Right atrium auricular region (tissue), 2 donors: ENCODE measurements around the gene PHKG2. TPM values are rescaled to one million over a fixed set of nuclear protein-coding genes. Genes with fewer than 3 reads are reported as not detected.

ENCODE experiments used
- DNase-seq: peaks from one replicate; pipeline ENCODE4 v3.0.0-alpha.2; 2019; ENCODE audit warnings: low spot score
- H3K27ac ChIP-seq, 2 donors: fragments of 200-600 bp; sonication (generic); 1 replicate in 1 of 2; 2 replicates in 1 of 2; pipeline ENCODE4 v1.5.1; 2016 to 2019
- H3K27me3 ChIP-seq, 2 donors: fragments of 200-600 bp; sonication (generic); one replicate each; pipeline versions ENCODE4 v1.5.1 to v1.6.0; 2017 to 2019
- H3K36me3 ChIP-seq: fragments of 200-600 bp; sonication (generic); one replicate; pipeline ENCODE4 v1.5.1; 2016
- H3K4me1 ChIP-seq, 2 donors: fragments of 200-600 bp; sonication (generic); one replicate each; pipeline versions ENCODE4 v1.5.1 to v1.6.0; 2017 to 2019
- H3K4me3 ChIP-seq, 2 donors: fragments of 200-600 bp; sonication (generic); 1 replicate in 1 of 2; 2 replicates in 1 of 2; pipeline ENCODE4 v1.5.1; 2017 to 2019; ENCODE audit warnings: mild to moderate bottlenecking in 1 of 2, moderate library complexity in 1 of 2
- H3K9me3 ChIP-seq, 2 donors: fragments of 200-600 bp; sonication (generic); one replicate each; pipeline ENCODE4 v1.5.1; 2019
- total RNA-seq, 2 donors: library from RNA; depleted of rRNA; stranded (reverse); fragments of >200 nt; gene quantifications; one replicate each; pipeline ENCODE4 v1.1.0, GENCODE V29; 2016
- TF ChIP-seq, protein P1 (sequence below), 2 donors: fragments of 200-600 bp; sonication (generic); IDR thresholded peaks; one replicate each; pipeline ENCODE4 v1.5.1; 2019; ENCODE audit warnings: antibody characterized with exemption in 2 of 2

The PHKG2 gene
- total RNA-seq, 2 donors from 2014 or later: 16.0 to 22.1 TPM

DNA sequence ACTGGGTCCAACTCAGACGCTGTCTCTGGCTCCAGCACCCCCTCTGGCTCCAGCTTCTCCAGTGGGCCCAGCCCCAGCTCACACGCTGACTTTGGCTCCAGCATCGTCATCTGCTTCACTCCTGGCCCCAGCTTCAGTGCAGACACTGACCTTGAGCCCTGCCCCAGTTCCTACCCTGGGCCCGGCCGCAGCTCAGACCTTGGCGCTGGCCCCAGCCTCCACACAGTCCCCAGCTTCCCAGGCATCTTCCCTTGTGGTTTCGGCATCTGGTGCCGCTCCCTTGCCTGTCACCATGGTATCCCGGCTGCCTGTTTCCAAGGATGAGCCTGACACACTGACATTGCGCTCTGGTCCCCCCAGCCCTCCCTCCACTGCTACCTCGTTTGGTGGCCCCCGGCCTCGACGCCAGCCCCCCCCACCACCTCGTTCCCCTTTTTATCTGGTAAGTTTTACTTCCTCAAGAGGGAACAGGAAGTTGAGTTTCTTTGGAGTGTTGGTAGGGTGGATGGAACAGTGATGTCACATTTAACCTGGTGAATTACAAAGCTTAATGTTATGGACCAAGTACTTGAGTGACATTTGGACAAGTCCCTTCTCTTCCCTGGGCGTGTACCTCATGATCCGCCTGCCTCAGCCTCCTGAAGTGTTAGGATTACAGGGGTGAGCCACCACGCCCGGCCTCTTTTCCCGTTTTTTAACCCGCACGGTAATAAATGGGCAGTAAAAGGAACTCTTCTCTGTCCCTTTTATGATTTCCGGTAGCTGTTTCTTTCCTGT is 23.4 kb upstream of the PHKG2 start:
- no peaks in the 10 kb centered on the region for H3K9me3 ChIP-seq
- TF ChIP-seq, protein P1, sequence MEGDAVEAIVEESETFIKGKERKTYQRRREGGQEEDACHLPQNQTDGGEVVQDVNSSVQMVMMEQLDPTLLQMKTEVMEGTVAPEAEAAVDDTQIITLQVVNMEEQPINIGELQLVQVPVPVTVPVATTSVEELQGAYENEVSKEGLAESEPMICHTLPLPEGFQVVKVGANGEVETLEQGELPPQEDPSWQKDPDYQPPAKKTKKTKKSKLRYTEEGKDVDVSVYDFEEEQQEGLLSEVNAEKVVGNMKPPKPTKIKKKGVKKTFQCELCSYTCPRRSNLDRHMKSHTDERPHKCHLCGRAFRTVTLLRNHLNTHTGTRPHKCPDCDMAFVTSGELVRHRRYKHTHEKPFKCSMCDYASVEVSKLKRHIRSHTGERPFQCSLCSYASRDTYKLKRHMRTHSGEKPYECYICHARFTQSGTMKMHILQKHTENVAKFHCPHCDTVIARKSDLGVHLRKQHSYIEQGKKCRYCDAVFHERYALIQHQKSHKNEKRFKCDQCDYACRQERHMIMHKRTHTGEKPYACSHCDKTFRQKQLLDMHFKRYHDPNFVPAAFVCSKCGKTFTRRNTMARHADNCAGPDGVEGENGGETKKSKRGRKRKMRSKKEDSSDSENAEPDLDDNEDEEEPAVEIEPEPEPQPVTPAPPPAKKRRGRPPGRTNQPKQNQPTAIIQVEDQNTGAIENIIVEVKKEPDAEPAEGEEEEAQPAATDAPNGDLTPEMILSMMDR (IDR thresholded peaks at IDR 0.05): no peak
- peaks cover 70% of the 10 kb centered on the region for H3K36me3 ChIP-seq
- no peak overlapping the region for H3K4me3 ChIP-seq
- H3K27ac ChIP-seq: no peak overlapping the region
- no peak for DNase-seq
- no peaks in the 10 kb centered on the region for H3K4me1 ChIP-seq
- H3K27me3 ChIP-seq: no peaks in the 10 kb centered on the region

DNA sequence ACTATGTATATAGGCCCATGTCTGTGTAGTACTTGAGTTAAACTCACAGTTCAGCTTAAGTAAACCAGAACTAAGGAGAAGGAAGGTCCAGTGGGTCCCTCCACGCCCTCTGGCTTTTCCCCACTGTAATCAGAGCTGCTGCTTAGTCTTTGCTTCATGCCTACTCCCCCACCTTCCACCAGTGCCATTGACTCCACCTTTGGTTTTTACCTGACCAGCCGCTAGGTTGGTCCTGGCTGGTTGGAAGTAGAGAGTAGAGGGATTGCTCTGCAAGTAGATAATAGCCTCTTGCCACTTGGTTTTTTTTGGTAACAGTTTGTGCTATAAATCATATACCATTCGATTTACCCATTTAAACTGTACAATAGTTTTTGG is 22.8 kb upstream of the PHKG2 start:
- H3K4me3 ChIP-seq: no peak overlapping the region
- H3K4me1 ChIP-seq: no peaks in the 10 kb centered on the region
- TF ChIP-seq, protein P1 (IDR thresholded peaks at IDR 0.05): no peak
- DNase-seq: no peak
- H3K9me3 ChIP-seq: no peaks in the 10 kb centered on the region
- H3K27ac ChIP-seq: no peak overlapping the region
- peaks cover 70% of the 10 kb centered on the region for H3K36me3 ChIP-seq
- H3K27me3 ChIP-seq: no peaks in the 10 kb centered on the region

DNA sequence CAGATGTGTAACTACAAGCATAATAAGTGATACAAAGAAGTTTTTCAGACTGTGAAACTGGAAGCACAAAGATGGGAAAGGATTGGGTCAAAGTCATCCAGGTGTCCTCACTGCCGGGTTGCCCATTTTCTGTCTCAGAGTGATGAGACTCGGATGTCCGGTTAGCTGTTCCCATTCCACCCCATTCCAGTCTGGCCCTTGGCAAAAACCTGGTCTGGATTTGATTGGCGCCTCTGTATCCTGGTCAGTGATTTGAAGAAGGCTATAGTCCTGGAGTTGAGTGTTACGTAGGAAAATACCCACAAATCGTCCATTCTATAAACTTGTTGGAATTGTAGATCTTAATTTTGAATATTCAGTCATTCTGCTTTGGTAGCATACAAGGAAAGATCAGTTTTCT is 19.9 kb upstream of the PHKG2 start:
- Histone ChIP-seq H3K36me3 (peaks cover 70% of the 10 kb centered on the region), H3K4me3 (no peak overlapping the region), H3K27ac (no peak overlapping the region), H3K9me3 (no peaks in the 10 kb centered on the region), H3K27me3 (no peaks in the 10 kb centered on the region), H3K4me1 (no peaks in the 10 kb centered on the region)
- DNase-seq: no peak
- TF ChIP-seq, protein P1 (IDR thresholded peaks at IDR 0.05): no peak

DNA sequence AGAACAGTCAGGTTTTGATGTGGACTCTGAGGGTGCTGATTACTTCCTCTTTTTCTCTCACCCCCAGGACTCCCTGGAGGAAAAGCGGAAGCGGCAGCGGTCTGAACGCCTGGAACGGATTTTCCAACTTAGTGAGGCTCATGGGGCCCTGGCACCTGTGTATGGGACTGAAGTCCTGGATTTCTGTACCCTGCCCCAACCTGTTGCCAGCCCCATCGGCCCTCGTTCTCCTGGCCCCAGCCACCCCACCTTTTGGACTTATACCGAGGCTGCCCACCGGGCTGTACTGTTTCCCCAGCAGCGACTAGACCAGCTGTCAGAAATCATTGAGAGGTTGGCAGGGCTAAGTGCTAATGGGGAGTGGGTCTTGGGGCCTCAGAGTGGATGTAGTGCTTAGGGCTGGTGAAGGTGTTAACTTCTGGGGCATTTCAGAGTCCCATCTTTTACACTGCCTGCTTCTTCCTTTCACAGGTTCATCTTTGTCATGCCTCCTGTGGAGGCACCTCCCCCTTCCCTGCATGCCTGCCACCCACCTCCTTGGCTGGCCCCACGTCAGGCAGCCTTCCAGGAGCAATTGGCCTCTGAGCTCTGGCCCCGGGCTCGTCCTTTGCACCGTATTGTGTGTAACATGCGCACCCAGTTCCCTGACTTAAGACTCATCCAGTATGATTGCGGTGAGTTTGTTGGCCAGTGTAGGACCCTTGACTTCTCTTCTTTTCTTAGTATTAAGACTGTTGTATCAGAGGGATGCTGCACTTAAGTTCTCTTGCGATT is 19.1 kb upstream of the PHKG2 start:
- Histone ChIP-seq H3K9me3 (no peaks in the 10 kb centered on the region), H3K27ac (no peak overlapping the region), H3K27me3 (no peaks in the 10 kb centered on the region), H3K36me3 (peaks cover 70% of the 10 kb centered on the region), H3K4me3 (no peak overlapping the region), H3K4me1 (no peaks in the 10 kb centered on the region)
- TF ChIP-seq, protein P1 (IDR thresholded peaks at IDR 0.05): no peak
- DNase-seq: no peak

DNA sequence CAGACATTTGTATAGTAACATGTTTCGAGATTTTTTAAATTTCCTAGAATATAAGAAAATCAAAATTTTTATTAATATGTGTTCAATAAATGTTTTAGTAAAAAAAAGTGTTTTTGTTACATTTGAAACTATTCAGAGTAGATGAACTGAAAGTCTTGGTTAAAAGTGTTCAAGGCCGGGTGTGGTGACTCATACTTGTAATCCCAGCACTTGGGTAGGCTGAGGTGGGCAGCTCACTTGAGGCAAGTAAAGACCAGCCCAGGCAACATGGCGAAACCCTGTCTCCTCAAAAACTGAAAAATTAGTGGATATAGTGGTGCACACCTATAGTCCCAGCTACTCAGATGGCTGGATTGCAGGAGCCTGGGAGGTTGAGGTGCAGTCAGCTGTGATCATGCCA is 16.8 kb upstream of the PHKG2 start:
- no peak for DNase-seq
- Histone ChIP-seq H3K36me3 (peaks cover 74% of the 10 kb centered on the region), H3K4me3 (no peak overlapping the region), H3K9me3 (no peaks in the 10 kb centered on the region), H3K4me1 (no peaks in the 10 kb centered on the region), H3K27ac (no peak overlapping the region), H3K27me3 (no peaks in the 10 kb centered on the region)
- TF ChIP-seq, protein P1 (IDR thresholded peaks at IDR 0.05): no peak
